Measurements from ENCODE around the gene NT5E. TPM values are rescaled to one million over a fixed set of nuclear protein-coding genes. Genes with fewer than 3 reads are reported as not detected.

The NT5E gene
- total and polyA plus RNA-seq, 2 experiments from 2014 or later: 0.18 to 1.5 TPM

DNA sequence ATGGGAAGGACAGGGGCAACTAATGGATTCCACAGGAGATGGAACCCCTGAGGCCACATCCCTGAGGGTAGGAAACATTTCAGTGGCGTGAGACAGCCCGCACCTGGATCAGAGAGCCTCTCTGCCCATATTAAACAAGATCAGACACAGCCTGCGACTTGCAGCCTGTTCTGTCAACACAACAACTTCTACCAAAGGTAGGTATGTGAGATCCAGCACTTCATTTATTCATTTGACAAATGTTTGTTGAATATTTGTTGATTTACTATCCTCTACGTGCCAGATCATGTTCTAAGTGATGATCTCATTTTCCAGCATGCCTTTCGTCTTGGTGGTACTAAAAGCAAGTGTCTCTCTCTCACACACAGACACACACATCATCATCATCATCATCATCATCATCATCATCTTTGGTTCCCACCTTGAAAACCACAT, 43.2 kb upstream of the NT5E start (continued):
- TF ChIP-seq, protein P1, sequence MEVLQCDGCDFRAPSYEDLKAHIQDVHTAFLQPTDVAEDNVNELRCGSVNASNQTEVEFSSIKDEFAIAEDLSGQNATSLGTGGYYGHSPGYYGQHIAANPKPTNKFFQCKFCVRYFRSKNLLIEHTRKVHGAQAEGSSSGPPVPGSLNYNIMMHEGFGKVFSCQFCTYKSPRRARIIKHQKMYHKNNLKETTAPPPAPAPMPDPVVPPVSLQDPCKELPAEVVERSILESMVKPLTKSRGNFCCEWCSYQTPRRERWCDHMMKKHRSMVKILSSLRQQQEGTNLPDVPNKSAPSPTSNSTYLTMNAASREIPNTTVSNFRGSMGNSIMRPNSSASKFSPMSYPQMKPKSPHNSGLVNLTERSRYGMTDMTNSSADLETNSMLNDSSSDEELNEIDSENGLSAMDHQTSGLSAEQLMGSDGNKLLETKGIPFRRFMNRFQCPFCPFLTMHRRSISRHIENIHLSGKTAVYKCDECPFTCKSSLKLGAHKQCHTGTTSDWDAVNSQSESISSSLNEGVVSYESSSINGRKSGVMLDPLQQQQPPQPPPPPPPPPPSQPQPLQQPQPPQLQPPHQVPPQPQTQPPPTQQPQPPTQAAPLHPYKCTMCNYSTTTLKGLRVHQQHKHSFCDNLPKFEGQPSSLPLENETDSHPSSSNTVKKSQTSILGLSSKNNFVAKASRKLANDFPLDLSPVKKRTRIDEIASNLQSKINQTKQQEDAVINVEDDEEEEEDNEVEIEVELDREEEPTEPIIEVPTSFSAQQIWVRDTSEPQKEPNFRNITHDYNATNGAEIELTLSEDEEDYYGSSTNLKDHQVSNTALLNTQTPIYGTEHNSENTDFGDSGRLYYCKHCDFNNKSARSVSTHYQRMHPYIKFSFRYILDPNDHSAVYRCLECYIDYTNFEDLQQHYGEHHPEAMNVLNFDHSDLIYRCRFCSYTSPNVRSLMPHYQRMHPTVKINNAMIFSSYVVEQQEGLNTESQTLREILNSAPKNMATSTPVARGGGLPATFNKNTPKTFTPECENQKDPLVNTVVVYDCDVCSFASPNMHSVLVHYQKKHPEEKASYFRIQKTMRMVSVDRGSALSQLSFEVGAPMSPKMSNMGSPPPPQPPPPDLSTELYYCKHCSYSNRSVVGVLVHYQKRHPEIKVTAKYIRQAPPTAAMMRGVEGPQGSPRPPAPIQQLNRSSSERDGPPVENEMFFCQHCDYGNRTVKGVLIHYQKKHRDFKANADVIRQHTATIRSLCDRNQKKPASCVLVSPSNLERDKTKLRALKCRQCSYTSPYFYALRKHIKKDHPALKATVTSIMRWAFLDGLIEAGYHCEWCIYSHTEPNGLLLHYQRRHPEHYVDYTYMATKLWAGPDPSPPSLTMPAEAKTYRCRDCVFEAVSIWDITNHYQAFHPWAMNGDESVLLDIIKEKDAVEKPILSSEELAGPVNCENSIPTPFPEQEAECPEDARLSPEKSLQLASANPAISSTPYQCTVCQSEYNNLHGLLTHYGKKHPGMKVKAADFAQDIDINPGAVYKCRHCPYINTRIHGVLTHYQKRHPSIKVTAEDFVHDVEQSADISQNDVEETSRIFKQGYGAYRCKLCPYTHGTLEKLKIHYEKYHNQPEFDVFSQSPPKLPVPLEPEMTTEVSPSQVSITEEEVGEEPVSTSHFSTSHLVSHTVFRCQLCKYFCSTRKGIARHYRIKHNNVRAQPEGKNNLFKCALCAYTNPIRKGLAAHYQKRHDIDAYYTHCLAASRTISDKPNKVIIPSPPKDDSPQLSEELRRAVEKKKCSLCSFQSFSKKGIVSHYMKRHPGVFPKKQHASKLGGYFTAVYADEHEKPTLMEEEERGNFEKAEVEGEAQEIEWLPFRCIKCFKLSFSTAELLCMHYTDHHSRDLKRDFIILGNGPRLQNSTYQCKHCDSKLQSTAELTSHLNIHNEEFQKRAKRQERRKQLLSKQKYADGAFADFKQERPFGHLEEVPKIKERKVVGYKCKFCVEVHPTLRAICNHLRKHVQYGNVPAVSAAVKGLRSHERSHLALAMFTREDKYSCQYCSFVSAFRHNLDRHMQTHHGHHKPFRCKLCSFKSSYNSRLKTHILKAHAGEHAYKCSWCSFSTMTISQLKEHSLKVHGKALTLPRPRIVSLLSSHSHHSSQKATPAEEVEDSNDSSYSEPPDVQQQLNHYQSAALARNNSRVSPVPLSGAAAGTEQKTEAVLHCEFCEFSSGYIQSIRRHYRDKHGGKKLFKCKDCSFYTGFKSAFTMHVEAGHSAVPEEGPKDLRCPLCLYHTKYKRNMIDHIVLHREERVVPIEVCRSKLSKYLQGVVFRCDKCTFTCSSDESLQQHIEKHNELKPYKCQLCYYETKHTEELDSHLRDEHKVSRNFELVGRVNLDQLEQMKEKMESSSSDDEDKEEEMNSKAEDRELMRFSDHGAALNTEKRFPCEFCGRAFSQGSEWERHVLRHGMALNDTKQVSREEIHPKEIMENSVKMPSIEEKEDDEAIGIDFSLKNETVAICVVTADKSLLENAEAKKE (CRISPR knock-in tag; IDR thresholded peaks at IDR 0.05): no peak
- TF ChIP-seq STAT1 (IDR thresholded peaks at IDR 0.05; ENCODE audit: unreplicated experiment): no peak

DNA sequence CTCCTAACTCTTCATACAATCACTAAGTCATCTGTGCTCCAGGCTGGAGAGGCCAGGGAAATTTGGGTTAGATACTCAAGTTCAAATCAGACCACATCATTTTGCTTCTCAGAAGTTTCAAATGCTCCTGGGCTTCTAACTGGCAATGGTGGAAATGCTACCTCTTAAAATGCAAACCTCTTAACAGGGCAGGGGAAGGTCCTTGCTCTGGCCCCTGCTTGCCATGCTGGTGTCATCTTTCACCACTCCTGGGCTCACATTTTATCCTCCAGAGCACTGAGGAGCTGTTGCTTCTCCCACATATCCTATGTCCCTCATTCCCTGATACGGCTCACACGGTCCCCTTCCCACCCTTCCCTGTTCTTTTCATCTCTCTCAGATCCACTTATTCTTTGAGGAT, 41.8 kb upstream of the NT5E start:
- Histone ChIP-seq H3K27me3 (ENCODE audit: insufficient read depth) (no peaks in the 10 kb centered on the region), H3K9me2 (ENCODE audit: insufficient read depth) (no peaks in the 10 kb centered on the region; the same call in 1 of the 2 replicates), H3F3A (replicated peaks; ENCODE audit: low read depth) (no peaks in the 10 kb centered on the region), H3K4me1 (ENCODE audit: insufficient read depth) (peaks cover 13% of the 10 kb centered on the region), H3K27ac (ENCODE audit: low read depth) (no peak overlapping the region), H3K4me3 (no peak overlapping the region), H3K79me2 (replicated peaks; ENCODE audit: insufficient read depth) (no peaks in the 10 kb centered on the region), H3K4me2 (no peak overlapping the region), H3K36me3 (ENCODE audit: insufficient read depth) (no peaks in the 10 kb centered on the region), H4K20me1 (replicated peaks; ENCODE audit: insufficient read depth) (no peaks in the 10 kb centered on the region), H2AFZ (peak overlapping the region; percentile 83; the same call in 1 of the 2 replicates)
- H3K9me3 Mint-ChIP-seq: no peaks in the 10 kb centered on the region; the same call in 2 of the 3 replicates
- H3K27ac Mint-ChIP-seq: no peak overlapping the region
- H3K4me3 Mint-ChIP-seq: no peak overlapping the region
- H3K36me3 Mint-ChIP-seq (ENCODE audit: low read depth): no peaks in the 10 kb centered on the region
- H3K27me3 Mint-ChIP-seq (ENCODE audit: insufficient read depth, low read depth, poor library complexity): peaks cover 5% of the 10 kb centered on the region
- peaks cover 28% of the 10 kb centered on the region for H3K4me1 Mint-ChIP-seq
- peak; percentile 65 for ATAC-seq
- peak; percentile 36 for DNase-seq (ENCODE audit: low spot score)
- TF ChIP-seq EZH2phosphoT487 (IDR thresholded peaks at IDR 0.05; ENCODE audit: unreplicated experiment) (no peak), NANOG (IDR thresholded peaks at IDR 0.05; ENCODE audit: borderline replicate concordance) (no peak), EZH2 (IDR thresholded peaks at IDR 0.05; ENCODE audit: low read depth, unreplicated experiment) (no peak)
- TF ChIP-seq, protein P2, sequence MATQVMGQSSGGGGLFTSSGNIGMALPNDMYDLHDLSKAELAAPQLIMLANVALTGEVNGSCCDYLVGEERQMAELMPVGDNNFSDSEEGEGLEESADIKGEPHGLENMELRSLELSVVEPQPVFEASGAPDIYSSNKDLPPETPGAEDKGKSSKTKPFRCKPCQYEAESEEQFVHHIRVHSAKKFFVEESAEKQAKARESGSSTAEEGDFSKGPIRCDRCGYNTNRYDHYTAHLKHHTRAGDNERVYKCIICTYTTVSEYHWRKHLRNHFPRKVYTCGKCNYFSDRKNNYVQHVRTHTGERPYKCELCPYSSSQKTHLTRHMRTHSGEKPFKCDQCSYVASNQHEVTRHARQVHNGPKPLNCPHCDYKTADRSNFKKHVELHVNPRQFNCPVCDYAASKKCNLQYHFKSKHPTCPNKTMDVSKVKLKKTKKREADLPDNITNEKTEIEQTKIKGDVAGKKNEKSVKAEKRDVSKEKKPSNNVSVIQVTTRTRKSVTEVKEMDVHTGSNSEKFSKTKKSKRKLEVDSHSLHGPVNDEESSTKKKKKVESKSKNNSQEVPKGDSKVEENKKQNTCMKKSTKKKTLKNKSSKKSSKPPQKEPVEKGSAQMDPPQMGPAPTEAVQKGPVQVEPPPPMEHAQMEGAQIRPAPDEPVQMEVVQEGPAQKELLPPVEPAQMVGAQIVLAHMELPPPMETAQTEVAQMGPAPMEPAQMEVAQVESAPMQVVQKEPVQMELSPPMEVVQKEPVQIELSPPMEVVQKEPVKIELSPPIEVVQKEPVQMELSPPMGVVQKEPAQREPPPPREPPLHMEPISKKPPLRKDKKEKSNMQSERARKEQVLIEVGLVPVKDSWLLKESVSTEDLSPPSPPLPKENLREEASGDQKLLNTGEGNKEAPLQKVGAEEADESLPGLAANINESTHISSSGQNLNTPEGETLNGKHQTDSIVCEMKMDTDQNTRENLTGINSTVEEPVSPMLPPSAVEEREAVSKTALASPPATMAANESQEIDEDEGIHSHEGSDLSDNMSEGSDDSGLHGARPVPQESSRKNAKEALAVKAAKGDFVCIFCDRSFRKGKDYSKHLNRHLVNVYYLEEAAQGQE (IDR thresholded peaks at IDR 0.05; ENCODE audit: unreplicated experiment): no peak
- TF ChIP-seq, protein P3, sequence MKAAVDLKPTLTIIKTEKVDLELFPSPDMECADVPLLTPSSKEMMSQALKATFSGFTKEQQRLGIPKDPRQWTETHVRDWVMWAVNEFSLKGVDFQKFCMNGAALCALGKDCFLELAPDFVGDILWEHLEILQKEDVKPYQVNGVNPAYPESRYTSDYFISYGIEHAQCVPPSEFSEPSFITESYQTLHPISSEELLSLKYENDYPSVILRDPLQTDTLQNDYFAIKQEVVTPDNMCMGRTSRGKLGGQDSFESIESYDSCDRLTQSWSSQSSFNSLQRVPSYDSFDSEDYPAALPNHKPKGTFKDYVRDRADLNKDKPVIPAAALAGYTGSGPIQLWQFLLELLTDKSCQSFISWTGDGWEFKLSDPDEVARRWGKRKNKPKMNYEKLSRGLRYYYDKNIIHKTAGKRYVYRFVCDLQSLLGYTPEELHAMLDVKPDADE (IDR thresholded peaks at IDR 0.05): no peak
- TF ChIP-seq, protein P4, sequence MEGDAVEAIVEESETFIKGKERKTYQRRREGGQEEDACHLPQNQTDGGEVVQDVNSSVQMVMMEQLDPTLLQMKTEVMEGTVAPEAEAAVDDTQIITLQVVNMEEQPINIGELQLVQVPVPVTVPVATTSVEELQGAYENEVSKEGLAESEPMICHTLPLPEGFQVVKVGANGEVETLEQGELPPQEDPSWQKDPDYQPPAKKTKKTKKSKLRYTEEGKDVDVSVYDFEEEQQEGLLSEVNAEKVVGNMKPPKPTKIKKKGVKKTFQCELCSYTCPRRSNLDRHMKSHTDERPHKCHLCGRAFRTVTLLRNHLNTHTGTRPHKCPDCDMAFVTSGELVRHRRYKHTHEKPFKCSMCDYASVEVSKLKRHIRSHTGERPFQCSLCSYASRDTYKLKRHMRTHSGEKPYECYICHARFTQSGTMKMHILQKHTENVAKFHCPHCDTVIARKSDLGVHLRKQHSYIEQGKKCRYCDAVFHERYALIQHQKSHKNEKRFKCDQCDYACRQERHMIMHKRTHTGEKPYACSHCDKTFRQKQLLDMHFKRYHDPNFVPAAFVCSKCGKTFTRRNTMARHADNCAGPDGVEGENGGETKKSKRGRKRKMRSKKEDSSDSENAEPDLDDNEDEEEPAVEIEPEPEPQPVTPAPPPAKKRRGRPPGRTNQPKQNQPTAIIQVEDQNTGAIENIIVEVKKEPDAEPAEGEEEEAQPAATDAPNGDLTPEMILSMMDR (conservative IDR thresholded peaks at IDR 0.05; ENCODE audit: low read depth in 2 of 2): no peak
